ENCODE data around the gene COPG1.

DNA sequence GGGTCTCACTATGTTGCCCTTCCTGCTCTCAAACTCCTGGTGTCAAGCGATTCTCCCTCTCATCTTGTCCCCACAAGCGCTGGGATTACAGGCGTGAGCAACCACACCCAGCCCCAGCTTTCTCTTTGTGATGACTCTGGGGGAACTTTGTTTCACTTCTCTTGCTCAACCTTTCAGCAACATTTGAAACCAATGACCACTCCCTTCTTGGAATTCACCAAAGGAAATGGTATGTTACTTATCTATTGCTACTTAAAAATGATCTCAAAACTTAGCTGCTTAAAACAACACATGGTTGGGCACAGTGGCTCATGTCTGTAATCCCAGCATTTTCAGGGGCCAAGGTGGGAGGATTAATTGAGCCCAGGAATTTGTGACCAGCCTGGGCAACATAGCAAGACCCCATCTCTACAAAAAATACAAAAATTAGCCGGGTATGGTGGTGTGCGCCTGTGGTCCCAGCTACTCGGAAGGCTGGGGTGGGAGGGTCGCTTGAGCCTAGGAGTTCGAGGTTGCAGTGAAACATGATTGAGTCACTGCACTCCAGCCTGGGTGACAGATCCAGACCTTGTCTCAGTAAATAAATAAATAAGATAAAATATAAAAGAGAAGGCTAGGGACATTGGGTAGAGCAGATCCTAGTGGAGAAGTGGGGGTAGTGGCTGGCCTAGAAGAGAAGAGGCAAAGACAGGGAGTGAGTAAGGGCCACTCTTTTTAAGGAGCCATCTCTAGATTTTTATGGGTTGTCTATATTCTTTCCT is 10.3 kb upstream of the COPG1 start:
- no peak for TF ChIP-seq JUND (IDR thresholded peaks at IDR 0.05)
- TF ChIP-seq, protein P1, sequence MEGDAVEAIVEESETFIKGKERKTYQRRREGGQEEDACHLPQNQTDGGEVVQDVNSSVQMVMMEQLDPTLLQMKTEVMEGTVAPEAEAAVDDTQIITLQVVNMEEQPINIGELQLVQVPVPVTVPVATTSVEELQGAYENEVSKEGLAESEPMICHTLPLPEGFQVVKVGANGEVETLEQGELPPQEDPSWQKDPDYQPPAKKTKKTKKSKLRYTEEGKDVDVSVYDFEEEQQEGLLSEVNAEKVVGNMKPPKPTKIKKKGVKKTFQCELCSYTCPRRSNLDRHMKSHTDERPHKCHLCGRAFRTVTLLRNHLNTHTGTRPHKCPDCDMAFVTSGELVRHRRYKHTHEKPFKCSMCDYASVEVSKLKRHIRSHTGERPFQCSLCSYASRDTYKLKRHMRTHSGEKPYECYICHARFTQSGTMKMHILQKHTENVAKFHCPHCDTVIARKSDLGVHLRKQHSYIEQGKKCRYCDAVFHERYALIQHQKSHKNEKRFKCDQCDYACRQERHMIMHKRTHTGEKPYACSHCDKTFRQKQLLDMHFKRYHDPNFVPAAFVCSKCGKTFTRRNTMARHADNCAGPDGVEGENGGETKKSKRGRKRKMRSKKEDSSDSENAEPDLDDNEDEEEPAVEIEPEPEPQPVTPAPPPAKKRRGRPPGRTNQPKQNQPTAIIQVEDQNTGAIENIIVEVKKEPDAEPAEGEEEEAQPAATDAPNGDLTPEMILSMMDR (IDR thresholded peaks at IDR 0.05), result no peak
- no peak for TF ChIP-seq TAF1 (IDR thresholded peaks at IDR 0.05; ENCODE audit: borderline replicate concordance, low read depth, low read length)
- TF ChIP-seq POLR2AphosphoS5 (IDR thresholded peaks at IDR 0.05; ENCODE audit: low read depth, low read length), result no peak
- TF ChIP-seq RXRA (IDR thresholded peaks at IDR 0.05; ENCODE audit: borderline replicate concordance, low read depth), result no peak
- no peak for TF ChIP-seq CHD2 (IDR thresholded peaks at IDR 0.05; ENCODE audit: low read length, partially characterized antibody)
- TF ChIP-seq EP300 (IDR thresholded peaks at IDR 0.05; ENCODE audit: borderline replicate concordance in 1 of 2, low read depth in 1 of 2, low read length in 1 of 2), result no peak
- no peak for TF ChIP-seq FOXJ3 (CRISPR knock-in tag; IDR thresholded peaks at IDR 0.05)
- TF ChIP-seq RCOR1 (IDR thresholded peaks at IDR 0.05; ENCODE audit: low read length), result no peak
- TF ChIP-seq, protein P2, sequence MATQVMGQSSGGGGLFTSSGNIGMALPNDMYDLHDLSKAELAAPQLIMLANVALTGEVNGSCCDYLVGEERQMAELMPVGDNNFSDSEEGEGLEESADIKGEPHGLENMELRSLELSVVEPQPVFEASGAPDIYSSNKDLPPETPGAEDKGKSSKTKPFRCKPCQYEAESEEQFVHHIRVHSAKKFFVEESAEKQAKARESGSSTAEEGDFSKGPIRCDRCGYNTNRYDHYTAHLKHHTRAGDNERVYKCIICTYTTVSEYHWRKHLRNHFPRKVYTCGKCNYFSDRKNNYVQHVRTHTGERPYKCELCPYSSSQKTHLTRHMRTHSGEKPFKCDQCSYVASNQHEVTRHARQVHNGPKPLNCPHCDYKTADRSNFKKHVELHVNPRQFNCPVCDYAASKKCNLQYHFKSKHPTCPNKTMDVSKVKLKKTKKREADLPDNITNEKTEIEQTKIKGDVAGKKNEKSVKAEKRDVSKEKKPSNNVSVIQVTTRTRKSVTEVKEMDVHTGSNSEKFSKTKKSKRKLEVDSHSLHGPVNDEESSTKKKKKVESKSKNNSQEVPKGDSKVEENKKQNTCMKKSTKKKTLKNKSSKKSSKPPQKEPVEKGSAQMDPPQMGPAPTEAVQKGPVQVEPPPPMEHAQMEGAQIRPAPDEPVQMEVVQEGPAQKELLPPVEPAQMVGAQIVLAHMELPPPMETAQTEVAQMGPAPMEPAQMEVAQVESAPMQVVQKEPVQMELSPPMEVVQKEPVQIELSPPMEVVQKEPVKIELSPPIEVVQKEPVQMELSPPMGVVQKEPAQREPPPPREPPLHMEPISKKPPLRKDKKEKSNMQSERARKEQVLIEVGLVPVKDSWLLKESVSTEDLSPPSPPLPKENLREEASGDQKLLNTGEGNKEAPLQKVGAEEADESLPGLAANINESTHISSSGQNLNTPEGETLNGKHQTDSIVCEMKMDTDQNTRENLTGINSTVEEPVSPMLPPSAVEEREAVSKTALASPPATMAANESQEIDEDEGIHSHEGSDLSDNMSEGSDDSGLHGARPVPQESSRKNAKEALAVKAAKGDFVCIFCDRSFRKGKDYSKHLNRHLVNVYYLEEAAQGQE (IDR thresholded peaks at IDR 0.05; ENCODE audit: low read depth, low read length), result no peak
- TF ChIP-seq SMC3 (IDR thresholded peaks at IDR 0.05; ENCODE audit: low read depth, low read length), result no peak
- no peak for TF ChIP-seq ELF1 (IDR thresholded peaks at IDR 0.05)
